ENCODE results near the gene RAD51B.

DNA sequence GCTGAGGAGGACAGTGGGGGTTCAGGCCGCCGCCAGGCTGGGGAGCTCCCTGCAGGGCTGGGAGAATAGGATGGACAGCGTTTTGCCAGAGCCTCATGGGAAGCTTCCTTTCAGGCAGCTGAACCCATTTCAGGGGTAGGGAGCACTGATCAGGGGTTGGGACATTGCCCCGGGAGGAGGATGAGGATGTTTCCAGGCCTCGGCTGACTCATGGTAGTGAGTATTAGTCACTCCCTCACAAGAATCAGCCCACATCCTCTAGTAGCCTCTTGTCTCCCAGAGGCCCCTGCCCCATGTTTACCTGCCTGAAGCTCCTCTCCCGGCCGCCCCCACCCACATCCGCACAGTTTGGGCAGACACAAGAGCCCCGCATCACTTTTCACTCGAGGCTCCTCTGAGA, 883.5 kb downstream of the RAD51B start:
- TF ChIP-seq, protein P1, sequence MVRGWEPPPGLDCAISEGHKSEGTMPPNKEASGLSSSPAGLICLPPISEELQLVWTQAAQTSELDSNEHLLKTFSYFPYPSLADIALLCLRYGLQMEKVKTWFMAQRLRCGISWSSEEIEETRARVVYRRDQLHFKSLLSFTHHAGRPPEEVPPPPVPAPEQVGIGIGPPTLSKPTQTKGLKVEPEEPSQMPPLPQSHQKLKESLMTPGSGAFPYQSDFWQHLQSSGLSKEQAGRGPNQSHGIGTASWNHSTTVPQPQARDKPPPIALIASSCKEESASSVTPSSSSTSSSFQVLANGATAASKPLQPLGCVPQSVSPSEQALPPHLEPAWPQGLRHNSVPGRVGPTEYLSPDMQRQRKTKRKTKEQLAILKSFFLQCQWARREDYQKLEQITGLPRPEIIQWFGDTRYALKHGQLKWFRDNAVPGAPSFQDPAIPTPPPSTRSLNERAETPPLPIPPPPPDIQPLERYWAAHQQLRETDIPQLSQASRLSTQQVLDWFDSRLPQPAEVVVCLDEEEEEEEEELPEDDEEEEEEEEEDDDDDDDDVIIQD (CRISPR knock-in tag; IDR thresholded peaks at IDR 0.05; ENCODE audit: low read depth) = no peak
- TF ChIP-seq RERE (CRISPR knock-in tag; IDR thresholded peaks at IDR 0.05; ENCODE audit: low read depth) (no peak), POLR2AphosphoS2 (IDR thresholded peaks at IDR 0.05; ENCODE audit: low read depth, low read length) (no peak), POLR2A (IDR thresholded peaks at IDR 0.05; ENCODE audit: insufficient read depth in 1 of 2, low read depth in 2 of 2, low read length in 2 of 2) (no peak), KDM1A (CRISPR knock-in tag; IDR thresholded peaks at IDR 0.05) (no peak), ZBTB20 (CRISPR knock-in tag; IDR thresholded peaks at IDR 0.05; ENCODE audit: borderline replicate concordance, low read depth) (no peak), ZNF232 (CRISPR knock-in tag; IDR thresholded peaks at IDR 0.05; ENCODE audit: borderline replicate concordance) (no peak), SUZ12 (IDR thresholded peaks at IDR 0.05; ENCODE audit: low read depth, low read length) (no peak), ZZZ3 (CRISPR knock-in tag; IDR thresholded peaks at IDR 0.05; ENCODE audit: borderline replicate concordance) (no peak), POLR2AphosphoS5 (IDR thresholded peaks at IDR 0.05; ENCODE audit: low read depth, low read length) (no peak), ZNF562 (CRISPR knock-in tag; IDR thresholded peaks at IDR 0.05; ENCODE audit: borderline replicate concordance) (no peak), CEBPB (IDR thresholded peaks at IDR 0.05; ENCODE audit: borderline replicate concordance, low read depth, low read length) (no peak), MAFG (CRISPR knock-in tag; IDR thresholded peaks at IDR 0.05) (no peak)
- TF ChIP-seq, protein P2, sequence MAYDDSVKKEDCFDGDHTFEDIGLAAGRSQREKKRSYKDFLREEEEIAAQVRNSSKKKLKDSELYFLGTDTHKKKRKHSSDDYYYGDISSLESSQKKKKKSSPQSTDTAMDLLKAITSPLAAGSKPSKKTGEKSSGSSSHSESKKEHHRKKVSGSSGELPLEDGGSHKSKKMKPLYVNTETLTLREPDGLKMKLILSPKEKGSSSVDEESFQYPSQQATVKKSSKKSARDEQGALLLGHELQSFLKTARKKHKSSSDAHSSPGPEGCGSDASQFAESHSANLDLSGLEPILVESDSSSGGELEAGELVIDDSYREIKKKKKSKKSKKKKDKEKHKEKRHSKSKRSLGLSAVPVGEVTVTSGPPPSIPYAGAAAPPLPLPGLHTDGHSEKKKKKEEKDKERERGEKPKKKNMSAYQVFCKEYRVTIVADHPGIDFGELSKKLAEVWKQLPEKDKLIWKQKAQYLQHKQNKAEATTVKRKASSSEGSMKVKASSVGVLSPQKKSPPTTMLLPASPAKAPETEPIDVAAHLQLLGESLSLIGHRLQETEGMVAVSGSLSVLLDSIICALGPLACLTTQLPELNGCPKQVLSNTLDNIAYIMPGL (CRISPR knock-in tag; IDR thresholded peaks at IDR 0.05; ENCODE audit: borderline replicate concordance in 1 of 2, low read depth in 1 of 2) = no peak

Data from HepG2 (cell line).